GM19438 (cell line): Measurements from ENCODE around the gene PMVK.
"Not testable (repeated sequence)": the region's sequence is repeated elsewhere in the genome, so short reads cannot be mapped to it uniquely, and the experiment has no call there.

ENCODE experiments used
- ATAC-seq: cut with Tn5 transposase; IDR thresholded peaks from one replicate; pipeline ENCODE4 v1.9.1; 2021; ENCODE audit warnings: low read depth; ENCODE audit not compliant: unreplicated experiment

PMVK gene

DNA sequence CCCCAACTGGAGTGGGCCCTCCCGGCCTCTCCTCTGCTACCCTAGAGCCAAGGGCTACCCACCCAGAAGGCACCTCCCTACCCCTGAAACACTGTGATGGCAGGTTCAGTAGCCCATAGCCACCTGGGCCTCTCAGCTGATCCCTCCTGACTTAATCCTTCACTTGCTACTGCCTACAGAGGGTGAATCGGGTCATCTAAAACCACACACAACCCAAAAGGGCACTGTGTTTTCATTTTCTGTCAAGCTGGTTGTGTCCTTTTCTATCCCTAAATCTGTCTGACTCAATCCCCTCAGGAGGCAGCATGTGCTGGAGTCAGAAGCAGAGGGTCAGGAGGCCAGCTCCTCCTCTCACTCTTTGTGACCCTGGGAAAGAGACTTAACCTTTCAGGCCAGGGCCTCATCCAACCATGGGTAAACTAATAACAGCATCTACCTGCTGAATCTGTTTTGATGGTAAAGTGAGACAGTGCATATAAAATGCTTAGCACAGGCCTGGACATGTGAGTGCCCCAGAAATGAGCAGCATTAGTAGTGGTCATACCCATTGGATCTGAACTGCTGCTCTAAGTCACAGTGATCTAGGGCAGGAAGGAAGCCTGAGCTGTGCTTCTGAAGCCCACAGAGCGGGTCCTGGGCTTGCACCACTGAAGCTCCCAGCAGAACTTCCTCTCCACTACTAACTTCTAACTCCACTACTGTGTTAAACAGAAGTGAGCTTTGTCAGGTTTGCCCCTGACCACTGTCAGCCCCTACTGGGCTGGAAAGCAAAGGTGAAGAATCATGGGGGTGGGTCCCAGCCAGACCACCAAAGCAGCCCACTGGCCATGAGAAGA, 11.0 kb downstream of the PMVK start:
- no peak for ATAC-seq

DNA sequence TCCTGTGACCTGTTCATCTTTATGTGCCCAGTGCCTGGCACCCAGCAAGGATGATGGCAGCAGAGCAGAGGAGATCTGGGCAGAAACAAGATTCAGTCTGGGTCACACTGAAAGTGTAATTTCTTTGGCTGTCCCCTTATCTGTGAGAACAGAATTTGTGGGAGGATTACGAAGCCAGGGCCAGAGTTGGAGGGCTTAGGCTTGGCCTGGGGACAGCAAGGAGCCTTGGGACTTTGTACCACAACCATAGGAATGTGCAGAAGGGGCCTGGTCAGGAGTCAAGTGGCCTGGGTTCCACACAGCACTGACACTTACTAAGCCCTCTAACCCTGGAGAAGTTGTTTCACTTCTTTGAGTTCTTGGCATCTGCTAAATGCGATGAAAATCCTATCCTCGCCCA, 12.8 kb downstream of the PMVK start:
- ATAC-seq = no peak

DNA sequence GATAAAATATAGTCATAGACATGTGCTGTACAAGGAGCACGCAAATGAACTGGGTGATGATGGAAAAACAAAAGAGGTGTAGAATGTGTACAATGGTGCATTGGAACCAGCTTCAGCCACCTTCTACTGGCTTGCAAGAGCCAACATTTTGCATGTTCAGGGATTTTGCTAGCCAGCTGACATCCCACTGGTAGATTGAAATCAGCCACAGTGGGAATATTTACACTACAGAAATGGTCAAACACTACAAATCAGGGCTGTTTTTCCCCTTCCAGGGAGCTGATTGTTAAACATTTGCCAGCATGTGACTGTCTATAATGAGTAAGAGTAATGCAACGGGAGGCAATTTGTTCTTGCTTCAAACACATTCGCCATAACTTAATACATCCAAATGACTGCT, 23.2 kb downstream of the PMVK start:
- ATAC-seq = no peak

DNA sequence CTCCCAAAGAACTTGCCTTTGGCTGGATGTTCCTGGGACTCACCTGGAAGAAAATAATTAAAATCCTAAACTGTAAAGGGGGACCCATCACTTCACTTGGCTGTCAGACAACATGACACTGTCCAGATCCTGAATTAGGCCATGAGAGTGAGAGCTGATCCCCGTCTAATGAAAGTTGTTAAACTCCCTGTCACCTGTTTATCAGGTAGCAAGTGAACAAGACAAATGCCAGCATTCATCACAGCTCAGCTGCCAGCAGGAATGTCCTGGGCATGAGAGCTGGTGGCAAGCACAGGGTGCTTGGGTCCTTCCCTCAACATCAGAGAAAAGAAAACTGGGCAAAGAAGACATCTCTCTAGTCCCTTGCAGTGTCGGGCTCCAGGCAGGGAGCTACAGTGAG, 23.8 kb downstream of the PMVK start:
- ATAC-seq = no peak

DNA sequence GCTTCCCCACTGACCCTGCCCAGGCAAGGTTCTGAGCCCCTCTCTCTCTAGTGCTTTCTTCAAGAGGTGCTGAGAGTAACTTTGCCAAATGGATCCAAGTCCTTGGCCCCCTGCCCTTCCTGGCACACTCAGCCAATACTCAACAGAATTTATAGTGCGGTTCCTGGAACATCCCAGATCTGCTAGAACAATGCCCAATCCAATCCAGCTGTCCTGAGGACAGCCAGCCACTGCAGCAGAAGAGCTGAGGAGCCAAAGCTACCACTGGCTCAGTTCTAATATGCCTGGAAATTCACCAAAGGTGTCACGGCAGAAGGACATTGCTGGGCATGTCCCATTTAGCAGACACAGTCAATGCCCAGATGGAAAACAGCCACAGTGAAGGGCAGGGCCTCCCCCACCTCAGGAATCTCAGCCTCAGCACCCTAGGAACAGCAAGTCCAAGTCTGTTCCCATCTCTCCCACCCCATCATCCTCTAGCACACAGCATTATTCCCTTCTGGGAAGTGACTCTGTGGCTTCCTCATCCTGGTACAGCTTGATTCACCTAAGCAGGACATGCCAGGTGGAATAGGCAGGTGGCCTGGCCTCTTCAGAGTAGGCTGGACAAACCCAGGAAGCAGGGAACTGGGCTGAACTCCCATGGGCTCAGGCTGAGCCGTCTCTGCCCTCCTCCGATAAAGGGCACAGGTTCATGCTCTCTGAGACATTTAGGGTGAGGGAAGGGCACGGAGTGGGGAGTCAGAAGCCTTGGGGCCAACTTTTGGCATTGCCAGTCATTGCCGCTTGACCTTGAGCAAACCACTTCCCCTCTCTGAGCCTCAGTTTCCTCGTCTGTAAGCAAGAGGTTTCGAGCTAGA, 24.6 kb downstream of the PMVK start:
- ATAC-seq = no peak

DNA sequence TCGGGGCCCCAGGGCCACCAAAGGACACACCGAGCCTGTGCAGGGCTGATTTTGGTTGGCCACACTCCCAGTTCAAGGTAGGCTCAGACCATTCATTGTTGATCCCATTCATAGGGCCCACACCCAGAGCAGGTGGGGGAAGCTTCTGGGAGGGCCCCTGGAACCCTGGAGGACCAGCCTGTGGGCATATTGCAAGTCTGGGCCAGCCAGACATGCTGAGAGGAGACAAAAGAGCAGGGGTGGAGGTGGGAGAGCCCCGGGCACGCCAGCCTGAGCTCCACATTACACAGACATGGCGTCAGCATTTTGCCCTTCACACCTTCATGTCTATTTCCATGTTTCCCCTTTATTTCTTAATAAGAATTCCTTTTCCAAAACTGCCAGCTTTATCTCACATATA, 25.7 kb downstream of the PMVK start:
- no peak for ATAC-seq

DNA sequence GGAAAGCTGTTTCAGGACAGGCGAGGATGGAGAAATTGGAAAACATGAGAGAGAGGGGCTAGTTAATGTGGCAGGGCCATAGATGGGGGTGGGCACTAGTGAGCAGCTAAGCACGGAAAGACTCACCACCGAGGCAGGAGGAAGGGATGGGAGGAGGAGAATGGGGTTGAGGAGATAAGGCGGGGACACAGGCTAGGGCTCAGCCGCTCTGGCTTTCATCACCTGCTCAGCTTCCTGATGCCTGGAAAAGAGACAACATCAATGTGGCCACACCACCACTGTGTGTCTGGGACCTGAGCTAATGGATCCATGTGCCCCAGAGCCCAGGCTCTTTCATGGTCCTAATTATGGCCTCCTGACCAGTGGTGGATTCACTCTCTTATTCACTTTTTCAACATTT, 27.6 kb downstream of the PMVK start:
- ATAC-seq = no peak

DNA sequence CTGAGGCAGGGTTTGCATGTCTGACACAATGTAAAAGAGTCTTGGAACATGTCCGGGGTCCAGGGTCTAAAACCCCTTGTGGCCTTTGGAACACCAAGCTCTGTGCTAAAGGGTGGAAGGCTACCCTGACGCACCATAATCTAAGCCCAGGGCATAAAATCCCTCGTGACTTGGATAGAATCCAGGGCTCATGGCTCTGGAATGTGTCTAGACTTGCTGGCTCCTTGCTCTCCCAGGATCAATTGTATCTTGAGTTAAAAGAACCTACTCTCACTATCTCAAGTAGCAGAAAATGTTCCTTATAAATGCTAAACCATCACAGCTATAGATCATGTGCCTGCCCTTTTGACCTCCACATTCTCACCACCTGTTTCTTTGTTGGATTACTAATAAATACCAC, 28.4 kb downstream of the PMVK start:
- ATAC-seq = not testable (repeated sequence)

DNA sequence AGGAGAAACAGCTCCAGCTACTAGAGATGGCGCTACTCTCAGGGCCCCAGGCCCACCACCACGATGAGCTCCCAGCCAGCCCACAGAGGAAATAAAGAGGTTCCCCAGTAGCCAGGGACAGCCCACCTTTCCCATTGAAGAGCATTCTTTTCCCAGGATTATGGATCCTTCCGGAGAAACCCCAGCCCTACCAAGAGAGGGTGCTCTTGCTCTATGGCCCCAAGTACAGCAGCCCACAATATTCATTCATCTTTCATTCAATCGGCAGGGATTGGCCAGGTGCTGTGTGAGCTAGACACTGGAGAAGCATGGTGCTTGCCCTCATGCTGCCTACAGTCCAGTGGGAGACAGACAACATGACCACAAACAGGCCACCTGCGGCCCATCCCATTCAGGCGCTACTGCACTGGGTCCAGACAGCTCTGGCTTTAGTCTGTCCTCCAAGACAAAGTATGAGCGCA, 29.9 kb downstream of the PMVK start:
- ATAC-seq = no peak

DNA sequence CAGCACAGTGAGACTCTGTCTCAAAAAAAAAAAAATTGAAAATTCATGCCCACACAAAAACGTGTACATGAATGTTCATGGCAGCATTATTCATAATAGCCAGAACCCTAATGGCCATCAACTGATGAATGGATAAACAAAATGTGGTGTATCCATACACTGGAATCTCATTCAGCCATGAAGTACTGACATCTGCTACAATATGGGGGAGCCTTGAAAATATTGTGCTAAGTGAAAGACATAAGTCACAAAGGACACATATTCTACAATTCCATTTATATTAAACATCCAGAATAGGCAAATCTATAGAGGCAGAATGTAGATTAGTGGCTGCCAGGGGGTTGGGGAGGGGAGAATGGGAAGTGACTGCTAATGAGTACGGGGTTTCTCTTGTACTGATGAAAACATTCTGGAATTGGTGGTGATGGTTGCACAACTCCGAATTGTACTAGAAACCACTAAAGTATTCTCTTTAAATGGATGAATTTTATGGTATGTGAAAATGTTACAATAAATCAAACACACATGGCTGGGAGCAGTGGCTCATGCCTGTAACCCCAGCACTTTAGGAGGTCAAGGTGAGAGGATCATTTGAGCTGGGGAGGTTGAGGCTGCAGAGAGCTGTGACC, 33.5 kb downstream of the PMVK start:
- ATAC-seq = no peak

DNA sequence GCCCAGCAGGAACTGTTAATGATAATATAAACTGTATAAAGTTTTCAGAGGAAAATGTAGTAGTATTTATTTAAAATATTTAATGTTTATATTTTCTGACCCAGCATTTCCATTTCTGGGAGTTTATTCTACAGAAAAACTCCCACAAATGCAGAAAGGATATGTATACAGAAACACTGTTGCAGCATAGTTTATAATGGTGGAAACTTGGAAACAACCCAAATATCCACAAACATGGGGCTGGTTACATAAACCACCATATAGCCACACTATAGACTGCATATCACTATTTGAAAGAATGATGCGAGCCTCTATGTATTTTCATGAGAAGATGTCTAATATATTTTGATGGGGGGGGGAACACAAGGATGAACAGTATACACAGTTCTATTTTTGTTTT, 34.9 kb downstream of the PMVK start:
- ATAC-seq = no peak

DNA sequence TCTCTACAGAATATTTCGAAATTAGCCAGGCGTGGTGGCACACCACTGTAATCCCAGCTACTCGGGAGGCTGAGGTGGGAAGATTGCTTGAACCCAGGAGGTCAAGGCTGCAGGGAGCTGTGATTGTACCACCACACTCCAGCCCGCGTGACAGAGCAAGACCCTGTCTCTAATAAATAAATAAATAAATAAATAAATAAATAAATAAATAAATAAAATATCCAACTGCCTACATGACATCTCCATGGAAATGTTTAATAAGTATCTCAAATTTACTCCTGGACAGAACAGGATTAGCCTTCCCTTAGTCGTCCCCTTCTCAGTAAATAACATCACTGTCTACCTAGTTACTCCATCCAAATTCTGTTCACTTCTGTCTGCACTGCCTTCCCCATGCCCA, 37.5 kb downstream of the PMVK start:
- no peak for ATAC-seq

DNA sequence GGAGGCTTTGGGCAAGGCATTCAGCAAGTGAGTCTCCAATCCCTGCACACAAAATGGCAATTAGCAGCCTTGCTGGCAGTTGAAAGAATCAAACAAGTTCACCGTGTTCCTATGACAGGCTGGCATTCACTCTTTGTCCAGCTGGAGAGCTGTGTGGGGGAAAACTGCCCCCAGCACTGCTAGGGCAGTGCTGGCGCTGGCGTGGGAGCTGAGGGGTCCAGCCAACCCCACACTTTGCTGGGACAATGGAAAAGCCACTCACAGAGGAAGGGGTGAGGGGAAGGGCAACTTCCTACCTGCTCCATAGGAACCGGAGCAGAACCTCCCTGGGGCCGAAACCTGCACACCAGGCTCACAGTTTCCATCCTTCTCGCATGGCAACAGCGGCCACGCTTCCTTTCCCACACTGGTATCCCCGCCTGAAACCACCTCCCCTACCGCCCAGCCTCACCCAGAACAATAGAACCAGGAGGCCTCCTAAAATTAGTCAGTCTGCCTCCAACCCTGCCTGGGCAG, 39.7 kb downstream of the PMVK start:
- ATAC-seq = no peak

DNA sequence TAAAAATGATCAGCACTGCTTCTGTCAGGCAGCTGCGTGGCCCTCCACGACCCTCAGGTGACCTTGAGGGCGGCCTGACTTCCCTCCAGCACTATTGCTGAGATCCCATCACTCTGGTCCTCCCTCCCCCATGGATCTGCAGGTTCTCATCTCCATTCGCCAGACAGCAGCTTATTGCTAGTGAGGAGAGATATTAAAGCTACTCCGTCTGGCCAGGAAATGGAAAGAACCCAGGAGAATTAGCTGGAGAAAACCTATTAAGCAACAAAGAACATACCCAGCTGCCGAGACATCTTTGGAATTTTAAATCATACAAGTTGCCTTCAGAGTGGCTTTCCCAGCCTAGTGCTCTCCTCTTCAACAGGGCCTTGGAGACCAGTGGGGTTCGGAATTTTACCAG, 40.7 kb downstream of the PMVK start:
- ATAC-seq = no peak

DNA sequence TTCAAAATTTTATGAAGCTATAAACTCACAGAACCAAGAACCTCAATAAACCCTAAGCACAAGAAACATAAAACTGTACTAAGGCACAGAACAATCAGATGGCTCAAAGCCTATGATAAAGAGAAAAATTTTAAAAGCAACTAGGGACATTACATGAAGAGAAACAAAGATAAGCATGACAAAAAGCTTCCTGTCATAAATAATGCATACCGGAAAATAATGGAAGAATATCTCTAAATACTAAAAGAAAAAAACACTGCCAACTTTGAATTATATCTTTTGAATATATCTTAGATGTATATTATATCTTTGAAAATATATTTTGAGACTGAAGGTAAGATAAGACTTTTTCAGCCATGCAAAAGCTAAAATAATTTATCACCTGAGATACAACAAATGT, 45.1 kb downstream of the PMVK start:
- ATAC-seq = no peak

DNA sequence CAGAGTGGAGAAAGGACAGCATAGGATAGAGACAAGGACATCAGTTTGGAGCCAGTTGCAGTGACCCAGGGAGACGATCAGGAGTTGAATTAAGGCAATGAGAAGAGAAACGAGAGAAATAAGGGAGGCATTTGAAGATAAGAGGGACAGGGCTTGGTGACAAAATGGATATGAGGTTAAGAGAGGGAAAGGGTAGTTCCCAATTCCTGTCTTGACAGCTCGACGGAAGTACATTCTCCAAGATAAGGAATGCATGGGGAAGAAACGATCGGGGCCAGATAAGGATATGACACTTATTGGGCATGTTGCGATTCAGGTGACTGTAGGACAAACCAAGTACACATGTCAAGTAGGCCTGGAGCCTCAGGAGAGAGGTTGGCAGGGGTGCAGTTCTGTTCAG, 47.8 kb downstream of the PMVK start:
- no peak for ATAC-seq

DNA sequence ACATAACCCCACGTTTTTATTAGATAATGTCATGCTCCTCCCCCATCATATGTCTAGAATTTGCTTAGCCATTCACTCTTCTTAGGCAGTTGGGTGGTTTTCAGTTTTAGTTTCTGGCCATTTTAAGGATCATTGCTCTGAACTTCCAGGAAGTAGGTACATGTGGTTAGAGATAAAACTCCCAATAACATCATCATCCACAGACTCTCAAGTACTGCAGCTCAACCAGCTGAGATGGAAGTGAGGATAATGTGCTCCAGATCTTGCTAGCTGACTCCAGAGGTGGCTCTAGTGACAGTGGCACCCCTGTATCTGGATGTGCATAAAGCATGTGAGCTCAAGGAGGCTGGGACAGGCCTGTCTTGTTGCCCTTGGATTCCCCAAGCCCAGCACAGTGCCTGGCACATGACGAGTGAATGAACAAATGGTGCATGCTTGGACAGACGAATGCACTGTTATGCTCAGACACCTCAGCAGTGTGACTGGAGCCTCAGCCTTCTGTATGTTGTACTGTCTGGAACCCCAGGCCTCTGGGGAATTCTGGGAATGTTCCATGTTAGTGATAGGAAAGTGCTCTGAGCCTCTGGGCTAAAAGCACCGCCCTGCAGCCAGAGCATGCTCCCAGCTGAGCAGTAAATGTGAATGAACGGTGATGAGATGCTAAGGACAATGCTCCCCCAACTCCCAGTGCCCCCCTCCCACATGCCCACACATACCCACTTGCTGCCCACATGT, 50.1 kb downstream of the PMVK start:
- no peak for ATAC-seq

DNA sequence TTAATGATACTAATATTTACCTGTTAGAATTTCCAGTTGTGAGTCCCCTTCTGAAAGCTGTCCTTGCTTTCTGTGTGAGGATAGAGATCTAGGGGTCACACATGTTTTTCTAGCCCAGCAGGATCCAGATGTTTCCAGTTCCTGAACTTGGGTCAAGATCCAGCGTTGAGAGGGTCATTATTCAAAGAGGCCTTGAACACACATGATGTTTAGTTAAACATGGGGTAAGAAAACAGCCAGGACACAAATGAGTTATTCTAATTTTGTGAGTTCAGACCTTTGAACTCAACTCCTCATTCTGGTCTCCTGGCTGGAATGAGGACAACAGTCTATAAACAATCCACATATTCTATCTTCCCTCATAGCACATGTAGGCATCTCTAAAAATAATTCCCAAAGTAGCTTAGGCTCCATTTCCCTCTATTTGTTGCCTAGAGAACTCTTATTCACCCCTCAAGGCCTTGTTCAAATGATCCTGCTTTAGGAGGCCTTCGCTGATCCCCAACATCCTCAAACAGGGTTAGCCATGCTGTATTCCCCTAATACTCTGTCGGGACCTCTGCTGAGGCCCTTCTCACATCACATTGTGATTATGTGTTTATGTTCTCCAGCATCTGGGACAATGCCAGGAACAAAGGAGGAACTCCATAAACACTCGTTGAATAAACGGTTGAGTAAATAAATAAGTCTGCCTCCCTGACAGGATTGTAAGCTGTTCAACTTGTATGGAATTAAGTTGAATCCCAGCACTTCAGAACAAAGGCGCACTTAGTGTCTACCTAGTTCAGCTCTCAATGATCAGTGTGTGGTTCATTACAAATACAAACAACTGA, 51.4 kb downstream of the PMVK start:
- no peak for ATAC-seq
